Common myeloid progenitor, CD34-positive (primary cell): ENCODE measurements around the gene NOP58.
"Not testable (repeated sequence)": the region's sequence is repeated elsewhere in the genome, so short reads cannot be mapped to it uniquely, and the experiment has no call there.

Experiments
- CTCF ChIA-PET: fragments of 350-600 bp; sonication (Branson Sonifier 250); formaldehyde crosslinking; loops from one replicate; lab custom pipeline; 2021; ENCODE audit warnings: antibody characterized with exemption; lab: Charles Lee
- POLR2A ChIA-PET: fragments of 350-600 bp; sonication (Branson Sonifier 250); formaldehyde crosslinking; loops from one replicate; lab custom pipeline; 2021; ENCODE audit warnings: antibody characterized with exemption; lab: Charles Lee
- DNase-seq, 3 donors: peaks; one replicate each; pipeline versions ENCODE4 v3.0.0 to v3.0.0-alpha.2; 2013
- H3K27ac ChIP-seq, 2 experiments: 1 replicate in 1 of 2; 2 replicates in 1 of 2; pipeline ENCODE4 v1.7.0; 2013; ENCODE audit warnings: inconsistent platforms in 2 of 2, low read length in 2 of 2, mild to moderate bottlenecking in 2 of 2, low read depth in 1 of 2, moderate library complexity in 1 of 2; ENCODE audit not compliant: severe bottlenecking in 2 of 2, insufficient read depth in 1 of 2, poor library complexity in 1 of 2
- H3K27me3 ChIP-seq, 5 experiments: replicated peaks in 2 of 5; 1 replicate in 3 of 5; 2 replicates in 2 of 5; pipeline versions ENCODE4 v1.6.1 to v1.7.0; 2013; ENCODE audit warnings: low read length in 4 of 5, mild to moderate bottlenecking in 2 of 5, moderate library complexity in 2 of 5, inconsistent platforms in 1 of 5; ENCODE audit not compliant: insufficient read depth in 5 of 5, control insufficient read depth in 4 of 5
- H3K36me3 ChIP-seq, 4 experiments: 1 replicate in 2 of 4; 2 replicates in 2 of 4; pipeline versions ENCODE4 v1.6.1 to v1.7.0; 2013; ENCODE audit warnings: low read length in 3 of 4, control low read depth in 1 of 4, mild to moderate bottlenecking in 1 of 4; ENCODE audit not compliant: control insufficient read depth in 4 of 4, insufficient read depth in 4 of 4
- H3K4me1 ChIP-seq, 4 experiments: 1 replicate in 3 of 4; 2 replicates in 1 of 4; pipeline versions ENCODE4 v1.6.1 to v1.7.1; 2013; ENCODE audit warnings: low read length in 3 of 4, mild to moderate bottlenecking in 3 of 4, control low read depth in 1 of 4, inconsistent platforms in 1 of 4, moderate library complexity in 1 of 4; ENCODE audit not compliant: control insufficient read depth in 4 of 4, insufficient read depth in 4 of 4; ENCODE audit errors: control extremely low read depth in 1 of 4
- H3K4me3 ChIP-seq, 7 experiments: 1 replicate in 4 of 7; 2 replicates in 3 of 7; pipeline versions ENCODE4 v1.5.1 to v1.7.0; 2013; ENCODE audit warnings: mild to moderate bottlenecking in 7 of 7, low read length in 6 of 7, moderate library complexity in 6 of 7, inconsistent platforms in 2 of 7, low read depth in 2 of 7, control low read depth in 1 of 7; ENCODE audit not compliant: insufficient read depth in 4 of 7, control insufficient read depth in 1 of 7; ENCODE audit errors: extremely low read depth in 1 of 7
- H3K9me3 ChIP-seq, 5 experiments: 1 replicate in 4 of 5; 2 replicates in 1 of 5; pipeline versions ENCODE4 v1.6.1 to v1.7.1; 2013; ENCODE audit warnings: low read length in 4 of 5, mild to moderate bottlenecking in 2 of 5, inconsistent platforms in 1 of 5, low read depth in 1 of 5, moderate library complexity in 1 of 5; ENCODE audit not compliant: control insufficient read depth in 4 of 5, insufficient read depth in 2 of 5; ENCODE audit errors: control extremely low read depth in 1 of 5
- WGBS: methylation state at CpG from one replicate; pipeline ENCODE4 v1.1.5; 2013; ENCODE audit not compliant: insufficient coverage; 5-methylcytosine and 5-hydroxymethylcytosine counted together

NOP58 gene

DNA sequence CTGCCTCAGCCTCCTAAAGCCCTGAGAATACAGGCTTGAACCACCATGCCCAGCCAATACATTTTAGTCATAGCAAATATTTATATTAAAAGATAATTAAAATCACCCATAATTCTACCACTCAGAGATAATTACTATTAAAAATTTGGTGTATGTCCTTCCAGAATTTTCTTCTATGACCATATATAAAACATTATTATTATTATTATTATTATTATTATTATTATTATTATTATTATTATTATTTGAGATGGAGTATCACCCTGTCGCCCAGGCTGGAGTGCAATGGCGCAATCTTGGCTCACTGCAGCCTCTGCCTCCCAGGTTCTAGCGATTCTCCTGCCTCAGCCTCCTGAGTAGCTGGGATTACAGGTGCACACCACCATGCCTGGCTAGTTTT lies 54.8 kb downstream of the NOP58 start:
- H3K4me3 ChIP-seq, DNase-seq, H3K4me1 ChIP-seq, H3K9me3 ChIP-seq, H3K27ac ChIP-seq, H3K27me3 ChIP-seq, POLR2A ChIA-PET, CTCF ChIA-PET: not testable (repeated sequence)
- peaks cover 2 to 12% (median 4%) of the 10 kb centered on the region in 4 experiments for H3K36me3 ChIP-seq
- no CpG with 5 or more reads among the region's 3 CpGs for WGBS

GRCh38 chr2:202322435-202322834 lies 56.9 kb downstream of the NOP58 start:
- DNase-seq, result no peak
- H3K27ac ChIP-seq, result no peak overlapping the region
- WGBS, result 100% methylated on average over 2 of the region's 3 CpGs
- H3K9me3 ChIP-seq, result no peaks in the 10 kb centered on the region
- no peak overlapping the region for H3K4me3 ChIP-seq
- ChIA-PET CTCF (no interaction called here), POLR2A (no interaction called here)
- H3K36me3 ChIP-seq, result peaks cover 2 to 19% (median 4%) of the 10 kb centered on the region in 4 experiments
- H3K27me3 ChIP-seq, result no peaks in the 10 kb centered on the region
- H3K4me1 ChIP-seq, result no peaks in the 10 kb centered on the region

- 80% methylated on average over 1 of the region's 1 CpG for WGBS
- no peak for DNase-seq
- CTCF ChIA-PET, result no interaction called here
- Histone ChIP-seq H3K36me3 (peaks cover 0 to 15% (median under 1%) of the 10 kb centered on the region in 4 experiments), H3K27me3 (no peaks in the 10 kb centered on the region), H3K9me3 (no peaks in the 10 kb centered on the region), H3K4me1 (no peaks in the 10 kb centered on the region), H3K4me3 (no peak overlapping the region), H3K27ac (no peak overlapping the region)
- POLR2A ChIA-PET, result no interaction called here
These were observed 62.3 kb downstream of the NOP58 start for GRCh38 chr2:202327858-202328257.

GRCh38 chr2:202335791-202336467 lies 70.4 kb downstream of the NOP58 start:
- ChIA-PET POLR2A (no interaction called here), CTCF (no interaction called here)
- H3K27ac ChIP-seq, result no peak overlapping the region
- WGBS, result 88% methylated on average over 6 of the region's 6 CpGs
- no peaks in the 10 kb centered on the region for H3K4me1 ChIP-seq
- H3K27me3 ChIP-seq, result no peaks in the 10 kb centered on the region
- H3K4me3 ChIP-seq, result no peak overlapping the region
- H3K36me3 ChIP-seq, result no peaks in the 10 kb centered on the region
- DNase-seq, result no peak
- no peaks in the 10 kb centered on the region for H3K9me3 ChIP-seq

DNA sequence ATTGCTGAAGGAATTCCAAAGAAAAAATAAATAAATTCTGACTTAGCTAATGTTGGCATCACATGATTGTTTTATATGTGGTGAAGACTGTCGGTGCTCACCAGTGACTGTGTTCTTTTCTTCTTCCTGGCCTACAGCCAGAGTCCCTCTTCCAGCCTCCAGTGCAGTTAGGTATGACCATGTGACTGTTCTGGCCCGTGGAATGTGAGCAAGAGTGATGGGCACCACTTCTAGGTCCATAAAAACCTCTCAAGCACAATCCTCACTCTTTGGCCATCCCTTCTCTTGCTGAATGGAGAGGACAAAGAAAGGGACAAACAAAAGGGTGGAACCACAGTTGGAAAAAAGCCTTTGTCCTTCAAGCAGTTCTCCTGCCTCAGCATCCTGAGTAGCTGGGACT lies 71.6 kb downstream of the NOP58 start:
- no peak overlapping the region for H3K4me3 ChIP-seq

DNA sequence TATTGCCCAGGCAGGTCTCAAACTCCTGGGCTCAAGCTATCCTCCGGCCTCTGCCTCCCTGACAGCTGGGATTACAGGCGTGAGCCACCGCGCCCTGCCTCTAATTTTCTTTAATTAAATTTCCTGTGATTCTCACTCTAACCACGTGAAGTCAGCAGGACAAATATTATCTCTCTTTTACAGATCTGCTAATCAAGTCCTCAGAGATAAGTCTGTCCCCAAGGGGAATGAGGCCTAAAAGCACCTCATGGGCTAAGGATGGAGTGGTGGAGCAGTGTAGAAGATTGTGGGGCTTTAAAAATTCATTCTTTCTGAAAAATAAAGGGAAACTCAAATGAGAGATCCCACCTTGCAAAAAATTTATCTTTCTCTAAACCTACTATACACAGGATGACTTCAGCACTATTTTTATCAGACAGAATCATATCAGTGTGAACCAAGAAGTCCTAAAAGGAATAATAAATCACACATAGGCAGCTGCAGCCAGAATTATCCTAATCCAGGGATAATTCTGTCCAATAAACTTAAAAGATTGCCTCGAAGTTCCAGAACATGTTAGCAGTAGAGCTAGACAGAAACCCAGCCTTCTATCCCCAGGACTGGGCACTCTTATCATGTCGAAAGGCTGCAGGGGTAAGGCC lies 72.3 kb downstream of the NOP58 start:
- no peaks in the 10 kb centered on the region for H3K27me3 ChIP-seq
- no peak overlapping the region for H3K27ac ChIP-seq
- CTCF ChIA-PET, result no interaction called here
- POLR2A ChIA-PET, result no interaction called here
- H3K36me3 ChIP-seq, result no peaks in the 10 kb centered on the region
- DNase-seq, result no peak
- whole genome bisulfite sequencing, result 94% methylated on average over 7 of the region's 7 CpGs
- no peak overlapping the region for H3K4me3 ChIP-seq
- H3K4me1 ChIP-seq, result no peaks in the 10 kb centered on the region
- no peaks in the 10 kb centered on the region for H3K9me3 ChIP-seq

More for the DNA sequence above, 71.6 kb downstream of the NOP58 start:
- WGBS, result no CpG with 5 or more reads among the region's 2 CpGs
- Histone ChIP-seq H3K36me3 (no peaks in the 10 kb centered on the region), H3K27ac (no peak overlapping the region), H3K27me3 (no peaks in the 10 kb centered on the region), H3K9me3 (no peaks in the 10 kb centered on the region), H3K4me1 (no peaks in the 10 kb centered on the region)
- CTCF ChIA-PET, result no interaction called here
- peak; percentile 2 to 33 (median 20) for DNase-seq
- POLR2A ChIA-PET, result no interaction called here

- Histone ChIP-seq H3K36me3 (no peaks in the 10 kb centered on the region), H3K4me1 (no peaks in the 10 kb centered on the region), H3K27ac (no peak overlapping the region), H3K27me3 (no peaks in the 10 kb centered on the region), H3K4me3 (no peak overlapping the region), H3K9me3 (no peaks in the 10 kb centered on the region)
- DNase-seq, result no peak
- WGBS, result 57% methylated on average over 2 of the region's 3 CpGs
- ChIA-PET POLR2A (no interaction called here), CTCF (interaction anchor here (0.8 kb wide), 1 partner anchor 10 kb away, joined by 3 read pairs; no protein-coding TSS in a partner anchor)
These were observed 73.7 kb downstream of the NOP58 start for GRCh38 chr2:202339071-202339870.
